ENCODE measurements around the gene ARGFX.
"Not testable (repeated sequence)": the region's sequence is repeated elsewhere in the genome, so short reads cannot be mapped to it uniquely, and the experiment has no call there.

Gene ARGFX

DNA sequence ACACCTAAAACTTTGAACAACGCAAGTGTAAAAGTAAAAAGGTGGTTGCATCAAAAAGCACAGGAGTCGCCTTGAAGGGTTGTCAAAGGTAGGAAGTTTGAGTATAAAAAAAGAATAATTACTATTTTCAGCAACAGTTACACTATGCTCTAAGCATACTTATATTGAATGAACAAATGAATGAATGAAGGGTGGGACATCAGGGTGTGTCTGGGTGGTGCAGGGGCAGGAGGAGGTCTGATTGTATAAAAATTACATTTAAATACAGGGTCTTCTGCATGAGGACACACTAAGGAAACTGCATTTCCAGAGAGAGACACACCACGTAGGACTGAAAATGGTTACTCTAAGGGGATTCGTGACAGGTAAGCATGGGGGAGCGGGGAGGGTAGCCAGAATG, at the start of gene ARGFX:
ARGFX (plus strand) TSS at position 301 of the 400 bp plus-strand sequence. CDS start 2,765 bp downstream, outside the sequence.
- DNase-seq = no peak

DNA sequence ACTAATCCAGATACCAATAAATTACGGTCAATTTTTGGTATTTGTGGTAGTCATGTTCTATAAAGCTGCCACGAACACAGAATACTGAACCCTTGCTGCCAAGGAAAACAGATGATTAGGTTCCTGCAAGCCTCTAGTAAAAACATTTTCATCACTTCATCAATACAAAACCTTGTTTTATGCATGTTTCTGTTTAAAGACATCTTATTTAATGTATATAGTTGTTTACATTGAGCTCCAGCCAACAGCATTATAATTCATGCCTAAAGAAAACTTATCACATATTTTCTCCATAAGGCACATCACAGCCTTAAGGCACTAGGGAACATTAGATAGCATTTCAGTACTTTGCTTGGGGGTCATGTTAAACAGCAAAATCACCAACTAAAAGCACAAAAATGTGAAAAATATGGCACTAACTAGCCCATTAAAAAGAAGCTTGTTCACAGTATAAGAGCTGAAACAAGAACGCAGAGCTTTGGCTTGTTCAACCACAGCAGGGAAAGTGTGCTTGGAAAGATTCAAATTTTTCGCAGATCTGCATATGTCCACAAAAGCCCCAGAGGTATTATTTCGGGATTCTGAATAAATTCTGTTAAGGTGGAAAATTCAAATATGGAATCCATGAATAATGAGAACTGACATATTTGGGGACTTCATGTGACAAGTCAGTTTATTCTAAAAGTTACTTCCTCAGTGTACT, 49.6 kb upstream of the ARGFX start:
- DNase-seq = peak; percentile 88

GRCh38 chr3:121520510-121520909, 47.2 kb upstream of the ARGFX start:
- peak; percentile 32 for DNase-seq

GRCh38 chr3:121529308-121529707, 38.4 kb upstream of the ARGFX start:
- peak; percentile 28 for DNase-seq

DNA sequence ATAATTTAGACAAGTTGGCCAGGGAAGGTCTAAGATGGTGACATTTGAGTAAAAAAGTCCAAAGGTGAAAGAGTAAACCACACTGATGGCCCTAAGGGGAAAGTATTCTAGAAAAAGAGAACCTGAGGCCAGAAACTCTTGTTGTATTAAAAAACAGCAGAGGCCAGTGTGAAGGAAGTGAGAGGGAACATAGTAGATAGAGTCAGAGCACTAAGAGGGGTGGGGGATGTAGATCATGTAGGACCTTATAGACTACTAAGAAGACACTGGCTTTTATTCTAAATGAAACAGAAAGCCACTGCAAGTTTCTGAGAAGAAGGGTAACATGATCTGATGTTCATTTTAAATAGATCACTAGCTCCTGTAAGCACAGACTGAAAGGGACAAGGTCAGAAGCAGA, 36.5 kb upstream of the ARGFX start:
- DNase-seq = no peak

DNA sequence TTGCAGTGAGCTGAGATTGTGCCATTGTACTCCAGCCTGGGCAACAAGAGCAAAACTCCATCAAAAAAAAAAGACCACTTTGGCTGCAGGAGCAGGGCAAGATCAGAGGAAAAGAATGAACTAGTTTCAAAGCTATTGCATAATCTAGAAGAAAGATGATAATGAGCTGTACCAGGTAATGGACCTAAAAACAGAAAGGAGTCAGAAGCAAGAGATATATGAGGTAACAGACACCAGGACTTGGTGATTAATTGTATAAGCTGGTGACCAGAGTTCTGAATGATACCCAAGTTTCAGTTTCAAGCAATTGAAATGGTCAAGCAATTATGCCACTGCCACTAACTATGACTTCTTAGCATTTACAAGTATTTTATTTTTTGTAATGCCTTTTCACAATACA, 24.8 kb upstream of the ARGFX start:
- no peak for DNase-seq

DNA sequence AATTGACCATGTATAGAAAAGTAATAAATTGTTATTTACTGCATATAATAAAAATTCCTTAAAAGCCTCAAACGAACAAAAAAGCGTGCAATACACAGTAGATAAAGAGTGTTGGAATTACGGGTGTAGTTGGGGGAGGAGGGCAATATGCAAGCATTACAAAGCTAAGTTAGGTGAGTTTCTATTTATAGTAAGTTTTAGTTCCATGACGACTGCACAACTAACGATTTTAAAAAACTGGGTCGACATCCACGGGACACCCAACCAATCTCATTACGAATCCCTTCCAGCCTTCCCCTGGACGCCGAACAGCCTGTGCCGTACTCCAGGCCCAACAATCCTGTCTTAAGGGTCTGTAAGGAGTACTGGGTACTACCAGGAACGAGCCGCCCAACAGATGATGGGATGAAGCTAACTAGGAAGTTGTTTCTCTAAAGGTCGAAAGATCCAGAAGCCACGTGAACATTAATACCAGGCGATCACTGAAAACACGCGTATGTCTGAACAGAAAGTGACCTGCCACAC, 22.6 kb upstream of the ARGFX start:
- no peak for DNase-seq

DNA sequence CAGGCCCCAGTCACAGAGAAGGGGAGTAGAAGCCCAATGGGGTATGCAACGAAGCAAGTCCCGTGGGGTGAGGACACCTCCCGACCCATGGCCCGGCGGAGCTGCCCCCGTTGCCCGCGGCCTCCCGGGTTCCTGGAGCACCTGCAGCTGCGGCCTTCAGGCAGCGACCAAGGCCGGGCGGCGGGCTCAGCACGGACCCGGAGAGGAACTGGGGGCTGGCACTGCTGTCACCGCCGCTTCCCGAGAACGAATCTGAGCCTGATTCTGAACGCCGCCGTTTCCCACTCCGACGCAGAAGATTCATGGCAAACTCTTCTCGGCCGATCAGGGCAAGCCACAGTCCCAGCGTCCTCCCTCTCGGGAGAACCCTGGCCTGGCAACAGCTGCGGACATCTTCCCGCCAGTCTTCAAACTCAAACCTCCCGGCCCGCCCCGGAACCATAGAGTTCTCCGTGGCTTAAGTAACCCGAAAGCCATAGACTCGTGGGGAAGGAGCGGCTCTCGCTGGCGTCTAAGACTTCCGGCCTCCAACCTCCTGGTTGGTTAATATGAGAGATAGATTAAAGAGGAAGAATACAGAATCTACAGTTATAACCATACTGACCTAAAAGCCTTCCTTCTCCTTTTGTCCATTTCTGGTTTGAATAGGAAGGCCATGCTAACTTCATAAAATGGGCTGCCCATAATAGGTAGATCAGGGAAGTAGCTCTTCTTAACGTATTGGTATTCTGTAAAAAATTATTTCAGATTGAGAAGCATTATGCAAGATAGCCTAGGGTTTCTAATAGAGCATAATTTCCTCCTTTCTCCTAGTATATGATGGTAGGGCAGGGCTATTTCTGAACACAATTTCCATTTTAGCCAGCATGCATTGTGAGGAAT, 21.9 kb upstream of the ARGFX start, which contains the start of gene POLQ:
POLQ (minus strand) TSS at position 415 of the 882 bp plus-strand sequence; CDS start at position 304, 111 bp downstream.
- peak; percentile 93 for DNase-seq

DNA sequence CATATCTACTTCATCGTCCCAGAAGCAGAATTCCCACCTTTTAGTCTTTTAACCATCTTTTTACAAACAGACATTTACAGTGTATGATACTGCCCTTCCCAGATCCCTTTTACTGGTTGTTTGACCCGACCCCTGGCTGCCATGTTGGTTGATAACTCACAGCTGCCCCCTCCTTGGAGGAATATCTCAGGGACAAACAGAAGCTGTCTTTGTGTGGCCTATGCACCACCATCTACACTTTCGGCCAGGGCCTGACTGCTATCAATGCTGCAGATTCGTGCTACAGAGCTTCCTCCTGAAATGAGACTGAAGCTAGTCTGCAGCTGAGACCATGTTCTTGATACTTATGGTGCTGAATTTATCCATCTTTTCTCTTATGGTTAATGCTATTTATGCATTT, 15.4 kb upstream of the ARGFX start:
- no peak for DNase-seq

DNA sequence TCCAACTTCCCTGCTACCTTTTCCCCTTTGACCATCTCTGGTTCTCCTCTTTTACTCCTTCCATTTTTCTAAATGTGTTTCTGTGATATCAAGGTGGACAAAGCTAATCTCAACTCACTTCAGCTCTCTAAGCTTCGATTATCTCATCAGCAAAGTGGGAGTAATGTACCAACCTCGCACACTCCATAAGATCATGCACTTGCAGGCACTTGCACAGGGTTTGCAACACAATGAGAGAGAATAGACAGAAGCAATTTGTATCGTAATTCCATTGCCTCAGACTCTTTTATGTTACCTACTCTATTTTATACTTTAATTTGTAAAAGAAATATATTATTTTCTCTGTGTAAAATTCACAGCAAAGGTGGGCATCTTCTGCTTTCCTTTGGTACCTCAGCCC, 15.0 kb upstream of the ARGFX start:
- DNase-seq = no peak

GRCh38 chr3:121557426-121557934, 10.3 kb upstream of the ARGFX start:
- no peak for DNase-seq

GRCh38 chr3:121562148-121562547, 5.6 kb upstream of the ARGFX start:
- DNase-seq = no peak

- DNase-seq = no peak
These were observed 976 bp upstream of the ARGFX start for GRCh38 chr3:121566773-121567172.

GRCh38 chr3:121574449-121574848, 6.7 kb downstream of the ARGFX start:
- no peak for DNase-seq

GRCh38 chr3:121581691-121582090, 13.9 kb downstream of the ARGFX start:
- no peak for DNase-seq

- DNase-seq = no peak
These were observed 16.7 kb downstream of the ARGFX start for GRCh38 chr3:121584418-121584817.

DNA sequence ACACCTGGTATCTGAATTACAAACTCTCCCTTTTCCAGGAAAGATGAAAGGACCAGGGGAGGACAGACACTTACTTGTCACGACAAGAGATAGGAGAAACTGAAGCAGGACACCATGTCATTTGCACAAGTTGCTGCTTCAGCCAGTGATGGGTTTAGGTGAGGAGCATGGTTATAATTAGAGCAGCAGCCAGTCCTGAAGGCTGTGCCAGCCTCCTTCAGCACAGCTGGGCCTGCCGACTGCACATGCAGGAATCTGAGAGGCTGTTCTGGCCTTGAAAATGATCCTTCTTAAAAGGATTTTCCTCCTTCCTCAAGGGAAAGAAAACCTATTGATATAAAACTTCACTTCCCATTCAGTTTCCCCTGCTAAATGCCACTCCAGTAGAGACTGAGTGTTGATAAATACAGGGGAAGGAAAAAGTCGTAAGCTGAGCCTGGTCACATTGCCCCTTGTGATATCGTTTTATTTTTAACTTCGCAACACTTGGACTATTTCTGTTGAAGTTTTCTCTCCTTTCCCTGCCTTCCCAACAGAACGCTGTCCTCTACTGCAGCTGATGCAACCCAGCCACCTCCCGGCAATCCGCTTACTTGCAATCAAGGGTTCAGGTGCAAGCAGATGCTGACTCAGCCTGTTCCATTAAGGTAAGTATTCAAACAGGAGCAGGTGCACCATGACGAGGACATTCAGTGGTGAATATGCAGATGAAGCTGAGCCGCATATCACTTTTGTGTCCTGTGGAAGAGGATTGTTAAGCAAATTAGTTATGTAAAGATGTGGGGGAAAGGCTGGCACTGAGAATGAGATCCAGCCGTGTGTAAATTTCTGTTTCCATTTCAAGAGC, 25.3 kb downstream of the ARGFX start, which contains the start of gene FBXO40:
FBXO40 (plus strand) TSS at position 524 of the 847 bp plus-strand sequence. CDS start 27,197 bp downstream, outside the sequence.
- peak; percentile 99 for DNase-seq

- DNase-seq = not testable (repeated sequence)
These were observed 26.1 kb downstream of the ARGFX start for GRCh38 chr3:121593806-121594205.

DNA sequence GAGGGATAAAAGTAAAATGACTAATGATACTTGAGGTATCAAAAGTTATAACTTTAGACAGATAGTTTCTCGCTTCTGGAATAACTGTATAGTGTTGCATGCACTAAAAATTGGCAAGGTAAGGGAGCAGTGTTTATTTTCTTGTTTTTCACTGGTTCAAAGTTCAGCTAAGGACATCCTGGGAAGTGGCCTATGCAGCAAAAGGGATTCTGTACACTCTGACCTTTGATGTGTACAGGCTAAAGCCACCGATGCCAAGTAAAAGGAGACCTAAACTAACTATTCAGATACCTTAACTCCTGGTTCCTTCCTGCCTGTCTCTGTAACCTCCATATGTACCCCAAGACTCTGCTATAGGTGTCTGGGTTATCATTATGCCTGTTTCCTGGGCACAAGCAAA, 27.1 kb downstream of the ARGFX start:
- DNase-seq = no peak

DNA sequence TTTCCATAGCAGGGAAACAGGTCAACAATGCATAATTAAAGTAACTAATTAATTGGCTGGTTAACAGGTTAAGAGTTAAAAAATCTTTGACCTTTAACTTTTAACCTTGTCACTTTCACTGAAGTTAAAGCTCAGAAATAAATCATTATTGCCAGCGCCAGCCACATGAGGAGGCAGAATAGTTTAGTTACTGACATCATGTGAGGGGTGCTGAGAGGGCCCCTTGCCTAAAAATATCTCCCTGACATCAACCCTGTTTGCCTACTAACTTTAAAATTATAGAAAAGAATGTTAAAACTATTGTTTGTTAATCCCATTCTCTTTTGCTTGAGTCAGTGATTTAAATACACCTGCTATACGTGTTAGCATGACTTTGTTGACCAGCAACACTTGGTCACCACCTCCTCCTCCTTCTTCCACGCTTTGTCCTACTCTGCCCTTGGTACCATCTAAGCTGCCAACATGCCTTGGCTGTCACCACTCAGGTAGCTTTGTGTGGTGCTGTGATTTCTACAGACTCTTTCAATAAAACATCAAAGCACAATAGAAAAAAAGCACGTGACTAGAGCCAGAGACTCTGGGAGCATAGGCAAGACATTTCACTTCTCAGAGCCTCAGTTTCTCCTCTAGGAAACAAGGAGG, 28.1 kb downstream of the ARGFX start:
- no peak for DNase-seq

- DNase-seq = no peak
These were observed 30.8 kb downstream of the ARGFX start for GRCh38 chr3:121598564-121598963.

GRCh38 chr3:121599900-121600299, 32.2 kb downstream of the ARGFX start:
- not testable (repeated sequence) for DNase-seq
